OCI-LY3 (cell line): Measurements from ENCODE around the gene FDXR.

ENCODE experiments used
- H2AFZ ChIP-seq: fragments of 200-600, 300-600 bp; shearing (Covaris generic); 2 replicates; pipeline ENCODE4 v1.6.0; 2014; ENCODE audit warnings: antibody characterized with exemption, low read depth, low read length
- H3K27ac ChIP-seq: fragments of 200-600, 300-600 bp; sonication (generic); 2 replicates; pipeline ENCODE4 v1.5.1; 2014; ENCODE audit warnings: mild to moderate bottlenecking, low read length, moderate library complexity, mixed read lengths
- H3K27me3 ChIP-seq: fragments of 200-600, 300-600 bp; sonication (generic); 2 replicates; pipeline ENCODE4 v1.6.1; 2014; ENCODE audit warnings: low read depth, low read length, mixed read lengths
- H3K36me3 ChIP-seq: fragments of 200-600, 300-600 bp; sonication (generic); replicated peaks from 2 replicates; pipeline ENCODE3; 2014; ENCODE audit warnings: low read depth, low read length, mixed read lengths
- H3K4me1 ChIP-seq: fragments of 300-600, 200-600 bp; sonication (generic); 2 replicates; pipeline ENCODE4 v1.6.1; 2014; ENCODE audit warnings: low read length, mixed read lengths
- H3K4me2 ChIP-seq: fragments of 200-600, 300-600 bp; sonication (generic); 2 replicates; pipeline ENCODE4 v1.6.1; 2014; ENCODE audit warnings: low read length, mixed read lengths
- H3K4me3 ChIP-seq: fragments of 300-600, 200-600 bp; sonication (generic); 2 replicates; pipeline ENCODE4 v1.5.1; 2014; ENCODE audit warnings: antibody characterized with exemption, mild to moderate bottlenecking, low read length, moderate library complexity
- H3K79me2 ChIP-seq: fragments of 300-600, 200-600 bp; shearing (Covaris generic); 2 replicates; pipeline ENCODE4 v1.6.1; 2014; ENCODE audit warnings: mild to moderate bottlenecking, low read length, mixed read lengths
- H3K9ac ChIP-seq: fragments of 300-600, 200-600 bp; shearing (Covaris generic); 2 replicates; pipeline ENCODE4 v1.6.0; 2014; ENCODE audit warnings: mild to moderate bottlenecking, low read length, moderate library complexity
- H3K9me3 ChIP-seq: fragments of 200-600, 300-600 bp; shearing (Covaris generic); 2 replicates; pipeline ENCODE4 v1.6.1; 2014; ENCODE audit warnings: low read length, mixed read lengths; ENCODE audit not compliant: insufficient read depth
- H4K20me1 ChIP-seq: fragments of 200-600, 300-600 bp; sonication (generic); 2 replicates; pipeline ENCODE4 v1.6.1; 2016; ENCODE audit warnings: low read length, mixed read lengths; ENCODE audit not compliant: insufficient read depth
- EZH2phosphoT487 ChIP-seq: fragments of 200-600 bp; shearing (Covaris generic); IDR thresholded peaks from 2 replicates; pipeline ENCODE4 v1.6.1; 2018; ENCODE audit warnings: antibody characterized with exemption, mixed run types, low read depth
- TF ChIP-seq, protein P1 (sequence below): fragments of 200-600, 300-600 bp; sonication (generic); IDR thresholded peaks from 2 replicates; pipeline ENCODE4 v1.5.1; 2014; ENCODE audit warnings: antibody characterized with exemption, low read length, low read depth

Gene FDXR

DNA sequence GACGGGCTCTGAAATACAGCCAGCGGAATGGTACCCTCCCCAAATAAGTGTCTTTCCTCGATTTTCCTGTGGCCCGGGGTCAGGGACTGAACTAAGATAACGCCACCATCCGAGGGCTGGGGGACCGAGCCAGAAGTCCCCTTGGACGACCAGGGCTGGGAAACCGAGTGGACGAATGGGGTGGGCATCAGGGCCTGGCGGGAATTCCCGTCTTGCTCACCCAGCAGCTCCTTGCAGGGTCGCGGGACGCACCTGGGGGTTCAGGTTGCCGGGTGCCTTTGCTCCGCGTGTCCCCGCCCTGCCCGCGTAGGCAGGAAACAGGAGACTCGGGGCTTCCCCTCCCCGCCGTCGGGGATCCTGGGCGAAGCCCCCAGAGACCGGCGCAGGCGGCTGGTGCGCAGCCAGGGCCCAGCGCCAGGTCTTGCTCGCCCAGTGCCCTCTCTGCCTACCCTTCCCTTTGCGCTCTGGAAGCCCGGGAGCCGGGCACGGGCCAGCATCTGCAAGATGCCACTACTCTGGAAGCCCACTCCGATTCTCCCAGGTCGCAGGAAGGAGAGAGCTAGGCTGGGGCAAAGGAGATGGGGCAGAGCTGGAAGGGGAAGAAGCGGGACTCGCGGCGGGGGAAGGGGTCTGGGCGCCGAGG is 12.4 kb downstream of the FDXR start:
- Histone ChIP-seq H3K27ac (no peak overlapping the region), H3K9me3 (no peaks in the 10 kb centered on the region), H3K4me3 (peak overlapping the region; percentile 64), H4K20me1 (no peaks in the 10 kb centered on the region), H2AFZ (no peak overlapping the region; the same call in 1 of the 2 replicates), H3K36me3 (peaks cover 10% of the 10 kb centered on the region), H3K4me2 (peak overlapping the region; percentile 76), H3K27me3 (peaks cover 8% of the 10 kb centered on the region; the same call in 1 of the 2 replicates), H3K9ac (no peak overlapping the region), H3K79me2 (no peaks in the 10 kb centered on the region), H3K4me1 (peaks cover 18% of the 10 kb centered on the region)
- no peak for TF ChIP-seq EZH2phosphoT487
- TF ChIP-seq, protein P1, sequence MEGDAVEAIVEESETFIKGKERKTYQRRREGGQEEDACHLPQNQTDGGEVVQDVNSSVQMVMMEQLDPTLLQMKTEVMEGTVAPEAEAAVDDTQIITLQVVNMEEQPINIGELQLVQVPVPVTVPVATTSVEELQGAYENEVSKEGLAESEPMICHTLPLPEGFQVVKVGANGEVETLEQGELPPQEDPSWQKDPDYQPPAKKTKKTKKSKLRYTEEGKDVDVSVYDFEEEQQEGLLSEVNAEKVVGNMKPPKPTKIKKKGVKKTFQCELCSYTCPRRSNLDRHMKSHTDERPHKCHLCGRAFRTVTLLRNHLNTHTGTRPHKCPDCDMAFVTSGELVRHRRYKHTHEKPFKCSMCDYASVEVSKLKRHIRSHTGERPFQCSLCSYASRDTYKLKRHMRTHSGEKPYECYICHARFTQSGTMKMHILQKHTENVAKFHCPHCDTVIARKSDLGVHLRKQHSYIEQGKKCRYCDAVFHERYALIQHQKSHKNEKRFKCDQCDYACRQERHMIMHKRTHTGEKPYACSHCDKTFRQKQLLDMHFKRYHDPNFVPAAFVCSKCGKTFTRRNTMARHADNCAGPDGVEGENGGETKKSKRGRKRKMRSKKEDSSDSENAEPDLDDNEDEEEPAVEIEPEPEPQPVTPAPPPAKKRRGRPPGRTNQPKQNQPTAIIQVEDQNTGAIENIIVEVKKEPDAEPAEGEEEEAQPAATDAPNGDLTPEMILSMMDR, result no peak

DNA sequence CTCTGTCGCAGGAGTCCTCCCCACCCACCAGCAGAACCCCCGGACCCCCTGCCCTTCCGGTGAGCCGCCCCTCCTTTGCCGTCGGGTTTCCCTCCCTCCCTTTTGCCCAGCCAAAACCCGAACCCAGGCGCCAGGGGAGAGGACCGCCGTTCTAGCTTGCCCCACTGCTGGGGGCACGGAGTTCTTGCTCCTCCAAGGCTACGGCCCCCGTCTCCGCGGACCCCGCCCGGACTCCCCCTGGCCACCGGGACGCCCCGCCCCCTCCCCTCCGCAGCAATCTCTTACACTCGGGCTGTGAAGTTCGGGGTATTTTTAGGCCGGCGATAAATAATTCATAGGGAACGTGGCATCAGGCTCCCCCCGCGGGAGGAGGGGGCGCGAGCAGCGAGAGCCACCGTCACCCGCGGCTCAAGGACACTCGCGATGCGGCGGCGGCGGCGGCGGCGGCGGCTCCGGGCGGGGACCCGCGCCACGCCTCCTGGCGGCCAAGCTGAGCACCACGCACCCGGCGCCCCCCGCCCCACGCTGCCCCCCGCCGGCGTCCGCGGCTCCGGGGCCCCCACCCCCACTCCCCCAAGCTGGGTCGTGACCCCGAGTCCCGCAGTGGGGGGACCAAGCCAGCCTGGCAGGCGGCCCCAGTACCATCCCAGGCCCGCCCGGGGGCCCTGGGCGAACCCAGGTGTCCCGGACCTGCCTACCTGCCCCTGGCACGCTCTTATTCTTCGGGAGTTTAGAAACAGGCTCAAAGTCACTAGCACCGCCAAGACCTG is 13.2 kb downstream of the FDXR start, which contains the start of gene GRIN2C:
Gene GRIN2C, minus strand, starts transcription at position 427 of the 770 bp plus-strand sequence. CDS start 4,793 bp downstream, outside the sequence.
- TF ChIP-seq, protein P1, result peak; percentile 16; the same call in 1 of the 2 replicates
- TF ChIP-seq EZH2phosphoT487, result no peak
- Histone ChIP-seq H3K36me3 (peaks cover 10% of the 10 kb centered on the region), H3K27me3 (peaks cover 8% of the 10 kb centered on the region; the same call in 1 of the 2 replicates), H4K20me1 (no peaks in the 10 kb centered on the region), H3K4me2 (peak within 1 kb of the TSS; percentile 76), H3K4me3 (peak within 1 kb of the TSS; percentile 64), H3K27ac (no peak within 1 kb of the TSS), H2AFZ (no peak within 1 kb of the TSS; the same call in 1 of the 2 replicates), H3K9me3 (no peaks in the 10 kb centered on the region), H3K79me2 (no peaks in the 10 kb centered on the region), H3K9ac (no peak within 1 kb of the TSS), H3K4me1 (peaks cover 12% of the 10 kb centered on the region)

DNA sequence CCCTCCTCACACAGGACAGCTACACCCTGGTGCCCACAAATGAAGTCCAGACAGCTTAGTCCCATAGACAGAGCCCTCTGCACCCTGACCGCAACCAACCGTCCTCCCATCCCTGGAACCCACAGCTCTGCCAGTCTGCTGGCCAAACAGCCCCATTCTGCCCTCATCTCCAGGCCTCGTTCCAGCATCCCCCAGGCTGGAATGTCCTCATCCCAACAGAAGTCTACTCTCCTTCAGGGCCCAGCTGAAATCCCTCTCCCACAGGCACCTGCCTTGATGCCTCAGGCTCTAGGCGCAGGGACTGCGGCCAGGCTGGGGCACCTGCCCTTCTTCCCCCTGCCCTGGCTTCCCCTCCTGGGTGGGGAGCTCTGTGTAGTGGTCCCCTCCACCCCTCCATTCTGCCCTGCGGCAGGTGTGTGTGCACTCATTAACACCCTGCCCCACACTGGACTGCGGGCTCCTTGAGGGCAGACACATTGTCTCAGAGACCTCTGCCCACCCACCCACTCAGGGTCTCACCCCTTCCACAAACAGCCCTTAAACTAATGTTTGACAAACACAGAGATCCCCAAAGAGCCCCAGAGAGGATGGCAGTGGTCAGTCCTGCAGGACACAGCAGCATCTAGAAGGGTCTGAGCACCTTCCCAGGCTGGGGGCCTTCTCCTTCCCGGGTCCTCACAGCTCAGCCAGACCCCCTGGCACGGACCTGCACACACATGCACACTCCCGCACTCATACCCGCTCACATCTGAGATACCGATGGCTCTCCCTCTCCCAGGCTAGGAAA is 13.9 kb downstream of the FDXR start:
- no peak overlapping the region for H3K4me2 ChIP-seq
- peaks cover 8% of the 10 kb centered on the region; the same call in 1 of the 2 replicates for H3K27me3 ChIP-seq
- H3K4me3 ChIP-seq, result no peak overlapping the region
- no peaks in the 10 kb centered on the region for H3K9me3 ChIP-seq
- no peak for TF ChIP-seq EZH2phosphoT487
- TF ChIP-seq, protein P1, result no peak
- no peaks in the 10 kb centered on the region for H3K79me2 ChIP-seq
- H3K36me3 ChIP-seq, result peaks cover 8% of the 10 kb centered on the region
- no peak overlapping the region for H3K9ac ChIP-seq
- H2AFZ ChIP-seq, result no peak overlapping the region
- H3K27ac ChIP-seq, result no peak overlapping the region
- peaks cover 10% of the 10 kb centered on the region for H3K4me1 ChIP-seq
- H4K20me1 ChIP-seq, result no peaks in the 10 kb centered on the region
